Measurements from ENCODE around the gene TRABD2A. TPM values are rescaled to one million over a fixed set of nuclear protein-coding genes. Genes with fewer than 3 reads are reported as not detected.
"Not testable (repeated sequence)": the region's sequence is repeated elsewhere in the genome, so short reads cannot be mapped to it uniquely, and the experiment has no call there.

Gene TRABD2A
- total and polyA plus RNA-seq, 3 experiments from 2014 or later: 20.3 to 36.6 (median 20.8) TPM

GRCh38 chr2:84782717-84783442 is 98.0 kb downstream of the TRABD2A start:
- ChIA-PET POLR2A (interaction anchor here (0.6 to 1.6 kb wide), 4 partner anchors 42 to 99 kb away, joined by 3 to 8 read pairs (median 3); no protein-coding TSS in a partner anchor), CTCF (interaction anchor here (0.8 to 3.8 kb wide), 5 partner anchors 39 to 157 kb away, joined by 3 to 20 read pairs (median 3); no protein-coding TSS in a partner anchor)
- peak overlapping the region; percentile 12 for H3K4me3 ChIP-seq (ENCODE audit: low read length)
- no peaks in the 10 kb centered on the region for H3K36me3 ChIP-seq (ENCODE audit: insufficient read depth, low read length)
- peak overlapping the region; percentile 82 to 98 (median 92) for H3K27ac Mint-ChIP-seq
- H3K9me3 Mint-ChIP-seq: peaks cover 0 to 19% (median 5%) of the 10 kb centered on the region in 5 donors
- peak overlapping the region; percentile 57 to 82 (median 74) for H3K4me3 Mint-ChIP-seq
- H3K9me3 ChIP-seq (ENCODE audit: low read length): peaks cover 5% of the 10 kb centered on the region
- H3K4me1 Mint-ChIP-seq: peaks cover 77 to 85% (median 80%) of the 10 kb centered on the region in 3 donors
- peaks cover 70% of the 10 kb centered on the region for H3K4me1 ChIP-seq (ENCODE audit: insufficient read depth, low read length)
- peak overlapping the region; percentile 48 for H3K27ac ChIP-seq (ENCODE audit: low read depth, low read length)
- no peaks in the 10 kb centered on the region for H3K27me3 ChIP-seq (ENCODE audit: insufficient read depth, low read length, poor library complexity, severe bottlenecking)
- peaks cover 0 to 2% of the 10 kb centered on the region in 2 donors for H3K27me3 Mint-ChIP-seq
- peaks cover 0 to 43% (median 2%) of the 10 kb centered on the region in 3 donors for H3K36me3 Mint-ChIP-seq
- peak; percentile 12 to 80 (median 71) for DNase-seq

DNA sequence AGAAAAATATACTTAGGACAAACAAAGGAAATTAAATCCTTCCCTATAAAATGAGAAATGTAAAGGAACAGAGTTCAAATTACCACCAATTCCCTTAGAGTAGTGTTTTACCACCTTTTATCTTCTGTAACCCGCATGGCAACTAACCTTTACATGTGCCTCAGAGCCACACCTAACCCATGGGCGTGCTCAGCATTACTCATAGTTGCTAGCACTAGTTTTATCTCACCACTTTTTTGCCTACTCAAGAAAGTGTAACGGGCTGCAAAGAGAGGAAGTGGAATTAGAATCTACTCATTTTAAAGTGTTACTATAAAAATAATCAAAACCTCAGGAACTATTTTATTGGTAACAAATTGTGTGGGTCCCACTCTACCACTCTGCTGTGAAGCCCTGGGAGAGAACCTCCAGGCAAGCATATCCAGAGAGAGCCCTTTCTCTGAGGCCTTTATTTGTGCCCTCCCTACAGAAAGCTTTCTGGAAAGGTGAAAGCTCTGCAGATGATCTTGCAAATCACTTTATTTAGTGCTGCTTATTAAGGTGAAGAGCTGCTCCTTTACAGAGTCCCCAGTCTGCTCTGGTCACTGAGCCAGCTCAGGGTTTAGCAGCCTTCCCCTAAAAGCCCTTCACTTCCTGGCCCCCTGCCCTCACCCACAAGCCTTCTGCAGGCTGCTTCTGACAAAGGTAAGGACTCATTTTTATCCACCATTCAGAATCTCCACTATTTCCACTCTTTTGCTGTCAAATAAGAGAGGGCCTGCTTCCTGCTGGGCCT is 98.8 kb downstream of the TRABD2A start:
- Mint-ChIP-seq H3K4me1 (peaks cover 76 to 91% (median 87%) of the 10 kb centered on the region in 3 donors), H3K9me3 (peaks cover 0 to 19% (median 5%) of the 10 kb centered on the region in 5 donors), H3K27me3 (peaks cover 0 to 2% of the 10 kb centered on the region in 2 donors), H3K36me3 (peaks cover 0 to 44% (median 2%) of the 10 kb centered on the region in 3 donors), H3K27ac (peak overlapping the region; percentile 82 to 98 (median 92)), H3K4me3 (peak overlapping the region; percentile 35 to 82 (median 74))
- DNase-seq: peak; percentile 16 to 79 (median 52)
- H3K9me3 ChIP-seq (ENCODE audit: low read length): peaks cover 5% of the 10 kb centered on the region
- ChIA-PET CTCF (interaction anchor here (0.9 to 3.8 kb wide), 3 partner anchors 41 to 144 kb away, joined by 3 to 20 read pairs (median 10); no protein-coding TSS in a partner anchor), POLR2A (interaction anchor here (1.1 to 1.6 kb wide), 2 partner anchors 59 to 64 kb away, joined by 3 read pairs; no protein-coding TSS in a partner anchor)
- H3K27ac ChIP-seq (ENCODE audit: low read depth, low read length): peak overlapping the region; percentile 48
- peaks cover 70% of the 10 kb centered on the region for H3K4me1 ChIP-seq (ENCODE audit: insufficient read depth, low read length)
- peak overlapping the region; percentile 12 for H3K4me3 ChIP-seq (ENCODE audit: low read length)
- no peaks in the 10 kb centered on the region for H3K36me3 ChIP-seq (ENCODE audit: insufficient read depth, low read length)
- no peaks in the 10 kb centered on the region for H3K27me3 ChIP-seq (ENCODE audit: insufficient read depth, low read length, poor library complexity, severe bottlenecking)

DNA sequence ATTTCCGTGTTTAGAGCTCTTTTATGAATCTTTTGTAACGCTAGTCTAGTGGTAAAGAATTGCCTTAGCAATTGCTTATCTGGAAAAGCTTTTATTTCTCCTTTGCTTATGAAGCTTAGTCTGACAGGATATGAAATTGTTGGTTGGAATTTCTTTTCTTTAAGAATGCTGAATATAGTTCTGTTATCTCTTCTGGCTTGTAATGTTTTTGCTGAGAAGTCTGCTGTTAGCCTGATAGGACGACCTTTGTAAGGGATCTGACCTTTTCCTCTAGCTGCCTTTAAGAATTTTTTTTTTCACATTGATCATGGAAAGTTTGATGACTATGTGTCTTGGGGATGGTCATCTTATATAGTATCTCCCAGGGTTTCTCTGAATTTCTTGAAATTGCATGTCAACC is 101.1 kb downstream of the TRABD2A start:
- H3K27ac ChIP-seq (ENCODE audit: low read depth, low read length): no peak overlapping the region
- Mint-ChIP-seq H3K4me1 (peaks cover 68 to 77% (median 76%) of the 10 kb centered on the region in 3 donors), H3K9me3 (peaks cover 11 to 30% (median 21%) of the 10 kb centered on the region in 5 donors)

DNA sequence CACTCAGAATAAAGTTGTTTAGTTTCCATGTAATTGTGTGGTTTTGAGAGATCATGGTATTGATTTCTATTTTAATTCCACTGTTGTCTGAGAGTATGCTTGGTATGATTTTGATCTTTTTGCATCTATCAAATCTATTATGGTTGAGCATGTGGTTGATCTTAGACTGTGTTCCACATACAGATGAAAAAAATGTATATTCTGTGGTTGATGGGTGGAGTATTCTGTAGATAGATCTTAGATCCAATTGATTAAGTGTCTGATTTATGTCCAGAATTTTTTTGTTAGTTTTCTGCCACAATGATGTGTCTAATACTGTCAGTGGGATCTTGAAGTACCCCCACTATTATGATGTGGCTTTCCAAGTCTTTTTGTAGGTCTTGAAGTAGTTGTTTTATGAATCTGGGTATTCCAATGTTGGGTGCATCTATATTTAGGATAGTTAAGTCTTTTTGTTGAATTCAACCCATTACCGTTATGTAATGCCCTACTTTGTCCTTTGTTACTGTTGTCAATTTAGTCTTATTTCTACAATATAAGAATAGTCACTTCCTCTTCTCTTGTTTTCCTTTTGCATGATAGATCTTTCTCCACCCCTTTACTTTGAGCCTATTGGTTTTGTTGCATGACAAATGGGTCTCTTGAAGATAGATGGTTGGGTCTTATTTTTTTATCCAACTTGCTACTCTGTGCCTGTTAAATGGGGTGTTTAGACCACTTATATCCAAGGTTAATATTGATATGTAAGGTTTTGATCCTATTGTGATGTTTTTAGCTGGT is 101.8 kb downstream of the TRABD2A start:
- Histone ChIP-seq H3K9me3 (ENCODE audit: low read length) (peaks cover 5% of the 10 kb centered on the region), H3K27me3 (ENCODE audit: insufficient read depth, low read length, poor library complexity, severe bottlenecking) (no peaks in the 10 kb centered on the region), H3K27ac (ENCODE audit: low read depth, low read length) (no peak overlapping the region), H3K4me1 (ENCODE audit: insufficient read depth, low read length) (peaks cover 60% of the 10 kb centered on the region), H3K36me3 (ENCODE audit: insufficient read depth, low read length) (no peaks in the 10 kb centered on the region), H3K4me3 (ENCODE audit: low read length) (no peak overlapping the region)
- Mint-ChIP-seq H3K4me3 (peak overlapping the region; percentile 1 to 52 (median 39)), H3K9me3 (peaks cover 18 to 37% (median 27%) of the 10 kb centered on the region in 5 donors), H3K4me1 (peaks cover 61 to 70% (median 70%) of the 10 kb centered on the region in 3 donors), H3K27me3 (peaks cover 0 to 2% of the 10 kb centered on the region in 2 donors), H3K36me3 (peaks cover 2 to 55% (median 4%) of the 10 kb centered on the region in 3 donors), H3K27ac (peak overlapping the region; percentile 16 to 80 (median 70))
- DNase-seq: peak in 2 of 5 donors; percentile 12 to 17
- ChIA-PET CTCF (interaction anchor here (0.8 to 1.9 kb wide), 6 partner anchors 15 to 147 kb away, joined by 3 to 6 read pairs (median 3); partner anchors contain the start of gene TRABD2A), POLR2A (no interaction called here)

More for the DNA sequence above, 101.1 kb downstream of the TRABD2A start:
- peak overlapping the region in 3 of 7 donors; percentile 39 to 43 (median 40) for H3K4me3 Mint-ChIP-seq
- Histone ChIP-seq H3K9me3 (ENCODE audit: low read length) (peaks cover 5% of the 10 kb centered on the region), H3K4me3 (ENCODE audit: low read length) (no peak overlapping the region), H3K27me3 (ENCODE audit: insufficient read depth, low read length, poor library complexity, severe bottlenecking) (no peaks in the 10 kb centered on the region), H3K36me3 (ENCODE audit: insufficient read depth, low read length) (no peaks in the 10 kb centered on the region), H3K4me1 (ENCODE audit: insufficient read depth, low read length) (peaks cover 67% of the 10 kb centered on the region)
- H3K36me3 Mint-ChIP-seq: peaks cover 2 to 55% (median 3%) of the 10 kb centered on the region in 3 donors
- peak overlapping the region in 7 of 8 donors; percentile 16 to 78 (median 72) for H3K27ac Mint-ChIP-seq
- peaks cover 0 to 2% of the 10 kb centered on the region in 2 donors for H3K27me3 Mint-ChIP-seq
- CTCF ChIA-PET: interaction anchor here (0.8 to 1.9 kb wide), 7 partner anchors 16 to 146 kb away, joined by 3 to 6 read pairs (median 3); partner anchors contain the start of gene TRABD2A
- no peak for DNase-seq
- POLR2A ChIA-PET: no interaction called here

DNA sequence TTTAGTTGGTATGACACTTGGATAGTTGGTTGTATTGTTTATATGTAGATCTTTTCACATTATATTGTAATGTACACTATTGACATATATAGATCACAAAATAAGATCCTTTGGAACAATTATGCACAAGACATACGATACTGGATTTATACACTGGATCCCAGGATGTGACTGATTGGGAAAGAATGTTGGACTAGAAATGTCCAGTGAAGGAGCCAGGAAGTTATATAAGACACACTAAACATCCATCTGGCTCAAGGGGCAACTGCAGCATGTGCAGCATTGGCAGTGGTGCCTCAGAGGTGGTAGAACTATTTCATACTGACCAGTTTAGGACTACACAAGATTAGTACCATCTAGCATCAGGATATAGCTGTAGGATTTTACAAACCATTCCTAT is 104.9 kb downstream of the TRABD2A start:
- Mint-ChIP-seq H3K36me3 (peaks cover 3 to 73% (median 6%) of the 10 kb centered on the region in 3 donors), H3K27ac (peak overlapping the region in 1 of 8 donors; percentile 56), H3K4me3 (no peak overlapping the region), H3K4me1 (peaks cover 30 to 39% (median 39%) of the 10 kb centered on the region in 3 donors), H3K9me3 (peaks cover 38 to 50% (median 45%) of the 10 kb centered on the region in 5 donors), H3K27me3 (no peaks in the 10 kb centered on the region)
- Histone ChIP-seq H3K36me3 (ENCODE audit: insufficient read depth, low read length) (no peaks in the 10 kb centered on the region), H3K4me1 (ENCODE audit: insufficient read depth, low read length) (peaks cover 32% of the 10 kb centered on the region), H3K27me3 (ENCODE audit: insufficient read depth, low read length, poor library complexity, severe bottlenecking) (no peaks in the 10 kb centered on the region), H3K27ac (ENCODE audit: low read depth, low read length) (no peak overlapping the region), H3K4me3 (ENCODE audit: low read length) (no peak overlapping the region), H3K9me3 (ENCODE audit: low read length) (peaks cover 10% of the 10 kb centered on the region)
- POLR2A ChIA-PET: no interaction called here
- CTCF ChIA-PET: no interaction called here
- no peak for DNase-seq

DNA sequence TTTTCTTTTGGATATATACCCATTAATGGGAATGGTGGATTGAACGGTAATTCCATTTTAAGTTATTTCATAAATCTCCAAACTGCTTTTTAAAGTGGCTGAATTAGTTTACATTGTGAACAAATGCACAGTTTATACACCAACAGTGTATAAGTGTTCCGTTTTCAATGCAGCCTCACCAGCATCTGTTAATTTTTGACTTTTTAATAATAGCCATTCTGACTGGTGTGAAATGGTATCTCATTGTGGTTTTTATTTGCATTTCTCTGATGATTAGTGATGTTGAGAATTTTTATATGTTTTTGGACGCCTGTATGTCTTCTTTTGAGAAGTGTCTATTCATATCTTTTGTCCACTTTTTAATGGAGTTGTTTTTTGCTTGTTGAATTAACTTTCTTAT is 107.3 kb downstream of the TRABD2A start:
- H3K9me3 ChIP-seq (ENCODE audit: low read length); H3K4me3 Mint-ChIP-seq; H3K27ac ChIP-seq (ENCODE audit: low read depth, low read length); DNase-seq; POLR2A ChIA-PET; H3K27me3 Mint-ChIP-seq; H3K27me3 ChIP-seq (ENCODE audit: insufficient read depth, low read length, poor library complexity, severe bottlenecking); H3K4me1 ChIP-seq (ENCODE audit: insufficient read depth, low read length); CTCF ChIA-PET; H3K4me3 ChIP-seq (ENCODE audit: low read length); H3K36me3 ChIP-seq (ENCODE audit: insufficient read depth, low read length): not testable (repeated sequence)
- Mint-ChIP-seq H3K27ac (peak overlapping the region in 1 of 8 donors; percentile 14), H3K9me3 (peaks cover 30 to 67% (median 49%) of the 10 kb centered on the region in 5 donors), H3K36me3 (peaks cover 4 to 78% (median 8%) of the 10 kb centered on the region in 3 donors), H3K4me1 (peaks cover 6 to 14% (median 14%) of the 10 kb centered on the region in 3 donors)
